ENCODE results near the gene ALDH6A1.

DNA sequence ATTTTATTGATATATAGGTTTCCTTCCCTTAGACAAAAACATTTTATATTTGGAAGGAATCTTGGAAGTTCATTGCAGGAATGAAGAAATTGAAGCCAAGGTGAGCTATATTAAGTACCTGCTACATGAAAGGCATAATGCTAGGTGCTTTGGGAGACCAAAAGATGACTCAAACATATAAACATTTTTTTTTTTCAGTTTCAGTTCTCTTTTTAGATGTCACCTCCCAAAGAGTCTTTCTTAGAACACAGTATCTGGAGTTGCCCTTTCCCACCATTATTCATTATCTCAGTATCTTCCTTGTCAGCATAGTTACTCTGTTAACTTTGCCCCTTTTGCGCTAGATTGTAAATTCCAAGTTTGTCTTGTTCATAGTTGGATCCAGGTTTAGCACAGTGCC, 1.6 kb upstream of the ALDH6A1 start:
- no peak for TF ChIP-seq CTCF (IDR thresholded peaks at IDR 0.05)
- no peak for TF ChIP-seq EP300 (IDR thresholded peaks at IDR 0.05; ENCODE audit: low read depth)
- TF ChIP-seq POLR2AphosphoS5 (IDR thresholded peaks at IDR 0.05), result no peak
- no peak for TF ChIP-seq POLR2A (IDR thresholded peaks at IDR 0.05)
